Activated T-cell treated with anti-CD3 and anti-CD28 coated beads, Interleukin-2, amount 50 U/mL, for 48 hours (primary cell): Measurements from ENCODE around the gene HNF1B.

Experiments
- DNase-seq, 2 experiments: peaks; one replicate each; pipeline ENCODE4 v3.0.0-alpha.2; 2020

The HNF1B gene

GRCh38 chr17:37664214-37664613 lies 80.6 kb downstream of the HNF1B start:
- no peak for DNase-seq

DNA sequence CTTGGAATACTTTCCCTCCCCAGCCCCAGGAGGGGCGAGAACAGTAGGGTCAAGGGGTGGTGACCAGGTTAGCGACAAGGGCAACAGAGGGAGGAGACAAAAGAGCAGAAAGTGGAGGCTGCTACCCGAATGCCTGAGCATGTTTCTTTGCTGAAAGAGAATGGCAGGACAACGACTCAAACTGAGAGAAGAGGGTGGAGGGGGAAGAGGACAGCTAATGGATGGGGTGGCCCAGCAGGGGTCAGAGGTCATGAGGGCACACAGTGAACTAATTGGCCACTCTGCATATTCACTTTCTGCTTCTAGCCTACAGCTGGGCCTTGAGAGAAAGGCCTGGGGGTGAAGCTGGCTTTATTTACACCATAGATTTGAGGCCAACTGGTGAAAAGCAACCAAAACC lies 82.5 kb downstream of the HNF1B start:
- no peak for DNase-seq

DNA sequence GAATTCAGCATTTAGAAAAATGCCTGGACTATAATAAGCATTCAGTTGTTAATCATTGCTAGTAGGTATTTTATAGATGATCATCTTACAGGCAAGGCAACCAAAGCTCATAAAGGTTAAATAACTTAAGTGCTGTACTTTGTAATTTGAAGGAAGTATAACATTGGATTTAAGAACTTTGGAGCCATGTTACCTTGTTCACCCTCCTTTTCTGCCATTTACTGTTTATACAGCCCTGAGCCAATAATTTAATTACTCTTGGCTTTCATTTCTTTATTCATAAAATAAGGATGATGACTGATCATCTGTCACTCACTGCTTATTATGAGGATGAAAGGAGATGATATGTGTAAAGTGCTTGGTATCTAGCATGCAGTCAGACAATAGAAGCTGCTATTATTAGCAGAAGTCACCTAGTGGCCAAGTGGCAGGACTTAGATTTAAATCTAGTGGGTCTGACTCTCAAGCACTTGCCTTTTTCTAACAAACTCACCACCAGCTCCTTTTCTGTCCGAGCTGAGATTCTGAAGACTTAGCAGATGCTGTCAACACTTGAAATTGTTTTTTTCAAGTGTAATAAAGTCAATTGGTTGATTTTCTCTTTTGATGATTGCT lies 83.4 kb downstream of the HNF1B start:
- DNase-seq: no peak

DNA sequence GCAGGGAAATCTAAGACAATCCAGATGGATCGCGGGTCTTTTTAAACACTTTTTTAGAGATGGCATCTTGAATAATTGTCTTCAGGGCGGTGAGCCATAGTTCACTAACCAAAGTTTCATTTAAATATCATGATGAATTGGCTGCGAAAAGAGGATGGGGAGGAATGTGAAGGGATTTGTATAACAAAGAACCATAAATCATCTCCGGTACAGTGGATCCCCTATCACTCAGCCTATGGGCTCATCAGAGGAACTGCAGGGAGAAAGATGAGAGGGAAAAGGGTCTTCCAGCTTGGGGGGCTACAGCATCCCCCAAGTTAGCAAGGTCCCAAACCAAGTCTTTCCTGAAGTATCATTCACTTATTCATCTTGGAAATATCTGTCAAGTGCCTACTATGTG lies 84.9 kb downstream of the HNF1B start:
- DNase-seq: no peak

DNA sequence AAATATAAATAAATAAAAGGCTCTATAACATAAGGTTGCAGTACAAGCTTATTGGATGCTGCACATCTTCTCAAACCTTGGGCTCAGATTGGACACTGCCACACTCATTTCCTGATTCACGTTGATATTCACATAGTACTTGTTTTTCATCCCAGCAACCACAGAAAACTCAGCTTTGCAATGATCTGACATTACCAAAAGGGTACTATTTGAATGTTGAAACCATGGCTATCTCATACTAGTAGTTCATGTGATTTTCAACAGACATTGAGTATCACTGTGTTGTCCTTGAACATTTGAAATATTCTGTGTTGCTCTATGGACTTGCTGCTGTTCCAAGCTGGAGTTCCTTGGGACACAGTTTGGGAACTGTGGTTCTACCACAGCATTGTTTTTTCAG lies 87.7 kb downstream of the HNF1B start:
- DNase-seq: no peak

GRCh38 chr17:37651849-37652248 lies 93.0 kb downstream of the HNF1B start:
- no peak for DNase-seq

DNA sequence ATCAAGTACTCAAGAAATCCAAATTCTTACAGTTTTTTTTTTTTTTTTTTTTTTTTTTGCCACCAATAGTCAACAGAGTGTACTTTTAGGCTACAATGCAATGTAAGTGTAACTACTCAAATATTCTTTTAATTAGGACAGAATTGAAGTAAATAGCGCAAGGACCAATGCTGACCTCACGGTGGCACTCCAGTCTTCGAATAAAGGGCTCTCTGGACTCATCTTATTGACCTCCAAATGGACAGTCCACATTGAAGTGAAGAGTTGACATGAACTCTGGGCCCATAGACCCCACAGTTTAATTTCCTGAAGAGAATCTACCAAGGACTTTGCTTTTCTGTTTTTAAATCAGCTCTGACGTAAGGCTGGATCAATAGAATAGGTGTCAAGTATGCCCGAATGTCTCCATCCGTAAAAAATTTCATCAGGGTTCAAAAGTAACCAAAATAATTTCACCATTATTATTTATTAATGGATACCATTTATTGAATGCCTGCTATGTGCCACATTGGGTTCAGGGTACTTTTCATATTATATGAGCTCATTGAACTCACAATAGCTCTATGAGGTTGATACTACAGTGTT lies 94.3 kb downstream of the HNF1B start:
- no peak for DNase-seq

GRCh38 chr17:37648555-37648954 lies 96.3 kb downstream of the HNF1B start:
- DNase-seq: no peak

- no peak for DNase-seq
Measured at GRCh38 chr17:37647856-37648255, 97.0 kb downstream of the HNF1B start.

DNA sequence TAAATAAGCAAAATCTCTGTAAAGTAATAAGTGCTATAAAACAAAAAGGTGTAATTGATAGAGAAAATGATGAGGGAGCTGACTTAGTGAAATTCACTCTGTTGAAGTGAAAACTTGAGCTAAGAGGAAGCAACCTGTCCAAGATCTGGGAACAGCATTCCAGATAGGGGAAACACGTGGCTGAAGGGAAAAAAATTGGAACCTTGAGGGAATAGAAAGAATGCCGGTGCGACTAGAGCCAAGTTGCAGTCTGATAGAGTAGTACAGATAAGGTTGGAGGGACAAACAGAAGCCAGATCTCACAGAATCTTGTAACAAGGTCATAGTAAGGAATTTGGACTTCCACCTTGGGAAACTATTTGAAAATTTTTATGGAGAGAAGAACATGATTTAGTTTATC lies 101.0 kb downstream of the HNF1B start:
- no peak for DNase-seq

GRCh38 chr17:37643118-37643766 lies 101.6 kb downstream of the HNF1B start, which contains the start of gene DDX52:
DDX52 (minus strand) TSS chr17:37643446; CDS start chr17:37643420, 26 bp downstream.
- peak; percentile 89 to 90 for DNase-seq

DNA sequence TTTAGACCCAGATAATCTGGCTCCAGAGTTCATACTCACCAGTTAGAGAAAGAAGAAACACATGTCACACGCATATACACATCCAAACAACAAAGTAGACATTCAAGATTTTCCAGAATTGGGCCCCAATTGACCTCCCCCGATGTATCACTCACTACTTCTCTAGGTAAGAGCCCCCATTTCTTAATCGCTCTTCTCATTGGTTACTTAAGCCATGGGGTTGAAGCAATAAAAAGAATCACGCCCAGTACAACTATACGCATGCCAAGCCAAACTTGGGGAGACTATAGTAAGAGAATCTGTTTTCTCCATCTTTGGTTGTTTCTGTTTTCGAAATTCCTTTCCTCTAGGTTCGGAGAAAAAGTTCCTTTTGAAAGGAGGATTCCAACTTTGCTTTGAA lies 102.2 kb downstream of the HNF1B start:
- no peak for DNase-seq

GRCh38 chr17:37640015-37640414 lies 104.8 kb downstream of the HNF1B start:
- no peak for DNase-seq

DNA sequence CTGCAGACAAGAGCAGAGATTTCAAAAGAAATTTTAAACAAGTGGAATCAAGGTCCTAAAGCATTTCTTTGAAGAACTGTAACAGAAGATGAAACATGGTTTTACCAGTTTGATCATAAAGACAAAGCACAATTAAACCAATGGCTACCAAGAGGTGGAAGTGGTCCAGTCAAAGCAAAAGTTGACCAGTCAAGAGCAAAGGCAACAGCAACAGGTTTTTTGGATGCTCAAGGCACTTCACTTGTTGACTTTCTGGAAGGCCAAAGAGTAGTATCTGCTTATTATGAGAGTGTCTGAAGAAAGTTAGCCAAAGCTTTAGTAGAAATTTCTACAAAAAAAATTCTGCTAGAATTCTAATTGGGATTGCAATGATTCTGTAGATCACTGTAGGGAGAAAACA lies 106.9 kb downstream of the HNF1B start:
- no peak for DNase-seq
